GM12872 (cell line): ENCODE measurements around the gene RASGRF2.

ENCODE experiments used
- CTCF ChIP-seq: IDR thresholded peaks from 3 replicates; pipeline ENCODE4 v1.5.1; 2011; ENCODE audit warnings: low read depth, mild to moderate bottlenecking, low read length, moderate library complexity; ENCODE audit not compliant: insufficient read depth

The RASGRF2 gene

GRCh38 chr5:80990971-80991370 lies 30.8 kb downstream of the RASGRF2 start:
- TF ChIP-seq CTCF: no peak

GRCh38 chr5:80995908-80996307 lies 35.7 kb downstream of the RASGRF2 start:
- TF ChIP-seq CTCF: no peak

GRCh38 chr5:80998590-80998979 lies 38.4 kb downstream of the RASGRF2 start:
- no peak for TF ChIP-seq CTCF

- TF ChIP-seq CTCF: no peak
These were observed 43.7 kb downstream of the RASGRF2 start for GRCh38 chr5:81003811-81004386.

GRCh38 chr5:81005708-81006107 lies 45.5 kb downstream of the RASGRF2 start:
- no peak for TF ChIP-seq CTCF

- TF ChIP-seq CTCF: no peak
These were observed 46.1 kb downstream of the RASGRF2 start for GRCh38 chr5:81006231-81006630.

- no peak for TF ChIP-seq CTCF
These were observed 46.9 kb downstream of the RASGRF2 start for GRCh38 chr5:81006947-81007636.
